WI38 (cell line): Measurements from ENCODE around the gene TBC1D5.

ENCODE experiments used
- H3K4me3 ChIP-seq: 2 replicates; pipeline ENCODE4 v1.5.1; 2011; ENCODE audit warnings: low read depth, mild to moderate bottlenecking, control low read depth, low read length
- TF ChIP-seq, protein P1 (sequence below): IDR thresholded peaks from 2 replicates; pipeline ENCODE4 v1.5.1; 2012; ENCODE audit warnings: low read depth, mild to moderate bottlenecking, control low read depth, low read length

The TBC1D5 gene

GRCh38 chr3:17187589-17188184 is 554.7 kb downstream of the TBC1D5 start:
- TF ChIP-seq, protein P1, sequence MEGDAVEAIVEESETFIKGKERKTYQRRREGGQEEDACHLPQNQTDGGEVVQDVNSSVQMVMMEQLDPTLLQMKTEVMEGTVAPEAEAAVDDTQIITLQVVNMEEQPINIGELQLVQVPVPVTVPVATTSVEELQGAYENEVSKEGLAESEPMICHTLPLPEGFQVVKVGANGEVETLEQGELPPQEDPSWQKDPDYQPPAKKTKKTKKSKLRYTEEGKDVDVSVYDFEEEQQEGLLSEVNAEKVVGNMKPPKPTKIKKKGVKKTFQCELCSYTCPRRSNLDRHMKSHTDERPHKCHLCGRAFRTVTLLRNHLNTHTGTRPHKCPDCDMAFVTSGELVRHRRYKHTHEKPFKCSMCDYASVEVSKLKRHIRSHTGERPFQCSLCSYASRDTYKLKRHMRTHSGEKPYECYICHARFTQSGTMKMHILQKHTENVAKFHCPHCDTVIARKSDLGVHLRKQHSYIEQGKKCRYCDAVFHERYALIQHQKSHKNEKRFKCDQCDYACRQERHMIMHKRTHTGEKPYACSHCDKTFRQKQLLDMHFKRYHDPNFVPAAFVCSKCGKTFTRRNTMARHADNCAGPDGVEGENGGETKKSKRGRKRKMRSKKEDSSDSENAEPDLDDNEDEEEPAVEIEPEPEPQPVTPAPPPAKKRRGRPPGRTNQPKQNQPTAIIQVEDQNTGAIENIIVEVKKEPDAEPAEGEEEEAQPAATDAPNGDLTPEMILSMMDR = no peak
- H3K4me3 ChIP-seq = no peak overlapping the region

- TF ChIP-seq, protein P1 = no peak
- no peak overlapping the region for H3K4me3 ChIP-seq
Measured at GRCh38 chr3:17183951-17184550, 558.4 kb downstream of the TBC1D5 start.

DNA sequence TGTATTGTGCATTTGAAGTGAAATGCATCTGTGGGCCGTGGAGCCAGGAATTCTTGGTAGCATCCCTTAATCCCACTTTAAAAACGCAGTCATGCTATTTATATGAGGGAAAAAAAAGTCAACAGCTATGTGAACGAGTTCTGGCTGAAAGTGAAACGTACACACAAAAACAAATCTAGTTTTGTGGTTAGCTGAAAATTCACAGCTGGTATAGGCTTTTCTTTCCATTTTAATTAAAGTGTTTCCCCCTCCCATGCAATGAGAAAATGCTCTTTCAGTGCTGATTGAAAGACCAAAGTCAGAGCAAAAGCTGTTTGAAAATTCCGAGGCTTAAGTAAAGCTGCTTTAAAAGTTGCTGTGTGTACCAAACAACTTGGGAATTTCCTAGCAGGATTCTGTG is 560.3 kb downstream of the TBC1D5 start:
- H3K4me3 ChIP-seq = no peak overlapping the region
- TF ChIP-seq, protein P1 = no peak

- TF ChIP-seq, protein P1 = no peak
- H3K4me3 ChIP-seq = no peak overlapping the region
Measured at GRCh38 chr3:17181413-17181907, 561.0 kb downstream of the TBC1D5 start.

GRCh38 chr3:17179381-17180205 is 562.8 kb downstream of the TBC1D5 start:
- TF ChIP-seq, protein P1 = no peak
- H3K4me3 ChIP-seq = no peak overlapping the region

- no peak overlapping the region for H3K4me3 ChIP-seq
- TF ChIP-seq, protein P1 = no peak
Measured at GRCh38 chr3:17176757-17177156, 565.7 kb downstream of the TBC1D5 start.

DNA sequence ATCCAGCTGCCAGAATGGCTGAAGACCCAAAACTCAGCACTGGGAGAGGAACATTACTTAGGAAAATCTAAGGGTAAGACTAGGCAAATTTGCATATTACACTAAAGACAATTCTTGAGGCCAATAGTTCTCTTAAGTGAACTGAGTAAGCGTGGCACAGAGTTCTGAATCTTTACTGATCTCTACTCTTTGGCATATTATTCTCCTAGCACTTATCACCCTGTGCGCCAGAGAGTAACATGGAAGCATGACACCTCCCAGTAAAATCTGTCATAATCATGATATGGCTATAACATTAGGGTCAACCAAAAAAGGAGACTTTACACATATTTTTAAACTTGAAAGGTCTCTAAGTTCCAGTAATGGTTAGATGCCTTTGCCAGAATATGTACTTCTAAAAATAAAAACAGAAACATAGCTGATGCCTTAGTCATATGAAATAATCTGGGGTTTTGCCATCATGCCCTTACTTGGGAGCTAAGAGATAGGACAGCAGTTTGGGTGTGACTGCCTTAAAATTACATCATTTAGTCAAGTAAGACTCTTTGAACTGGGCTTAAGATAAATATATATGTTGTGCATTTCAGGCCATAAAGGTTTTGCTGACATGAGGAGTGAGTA is 567.1 kb downstream of the TBC1D5 start:
- TF ChIP-seq, protein P1 = no peak
- H3K4me3 ChIP-seq = no peak overlapping the region
